Gastroesophageal sphincter (tissue), 4 donors: ENCODE measurements around the gene MT1X. TPM values are rescaled to one million over a fixed set of nuclear protein-coding genes. Genes with fewer than 3 reads are reported as not detected.

Source experiments
- ATAC-seq: fragments of 150-250 bp; one replicate; pipeline ENCODE4 v1.9.1; 2016; ENCODE audit warnings: mild to moderate bottlenecking, moderate library complexity
- H3K27ac ChIP-seq, 4 donors: fragments of 200-600 bp; sonication (generic) in 3 of 4; 1 replicate in 3 of 4; 2 replicates in 1 of 4; pipeline ENCODE4 v1.5.1; 2016 to 2019
- H3K27me3 ChIP-seq: fragments of 200-600 bp; sonication (generic); one replicate; pipeline ENCODE4 v1.5.1; 2019
- H3K36me3 ChIP-seq, 2 donors: fragments of 200-600 bp; sonication (generic); one replicate each; pipeline ENCODE4 v1.5.1; 2019; ENCODE audit warnings: control low read depth in 1 of 2
- H3K4me1 ChIP-seq, 3 donors: fragments of 200-600 bp; sonication (generic); 1 replicate in 2 of 3; 2 replicates in 1 of 3; pipeline ENCODE4 v1.5.1; 2016 to 2019; ENCODE audit warnings: control low read depth in 2 of 3
- H3K4me3 ChIP-seq, 2 donors: fragments of 200-600 bp; sonication (generic); one replicate each; pipeline ENCODE4 v1.5.1; 2019; ENCODE audit warnings: mild to moderate bottlenecking in 1 of 2, moderate library complexity in 1 of 2
- H3K9me3 ChIP-seq, 3 donors: fragments of 200-600 bp; sonication (generic); one replicate each; pipeline ENCODE4 v1.5.1; 2017 to 2019; ENCODE audit warnings: control low read depth in 2 of 3
- CTCF ChIP-seq, 4 experiments: fragments of 200-600 bp in 2 of 4; fragments of 450-650 bp in 2 of 4; sonication (generic) in 1 of 4; IDR thresholded peaks; one replicate each; pipeline ENCODE4 v1.5.1; 2017 to 2019; ENCODE audit warnings: antibody characterized with exemption in 4 of 4, mild to moderate bottlenecking in 2 of 4, moderate library complexity in 2 of 4
- EP300 ChIP-seq: sonication (generic); formaldehyde crosslinking; IDR thresholded peaks from one replicate; pipeline ENCODE4 v1.6.1; 2017; ENCODE audit warnings: antibody characterized with exemption, mild to moderate bottlenecking
- POLR2A ChIP-seq, 2 donors: fragments of 450-650 bp; IDR thresholded peaks; one replicate each; pipeline ENCODE4 v1.6.1; 2017; ENCODE audit warnings: antibody characterized with exemption in 2 of 2, mild to moderate bottlenecking in 2 of 2, moderate library complexity in 1 of 2
- POLR2AphosphoS5 ChIP-seq: sonication (generic); formaldehyde crosslinking; IDR thresholded peaks from one replicate; pipeline ENCODE4 v1.6.1; 2017; ENCODE audit warnings: antibody characterized with exemption
- WGBS, 2 donors: methylation state at CpG; one replicate each; pipeline ENCODE4 v1.1.5; 2018; ENCODE audit warnings: low coverage in 1 of 2; 5-methylcytosine and 5-hydroxymethylcytosine counted together
- total RNA-seq, 4 donors: library from RNA; depleted of rRNA; stranded (reverse); fragments of >200 nt; gene quantifications; one replicate each; pipeline ENCODE4 v1.1.0, GENCODE V29; 2016

MT1X gene
- total RNA-seq, 4 donors from 2014 or later: 265 to 685 (median 330) TPM

- WGBS, 2 donors: 82 to 84% methylated on average over 2 to 3 of the region's 5 CpGs
- H3K36me3 ChIP-seq: no peaks in the 10 kb centered on the region
- H3K9me3 ChIP-seq: no peaks in the 10 kb centered on the region
- no peak overlapping the region for H3K27ac ChIP-seq
- no peak for ATAC-seq
- TF ChIP-seq POLR2A (IDR thresholded peaks at IDR 0.05) (no peak), EP300 (no peak), CTCF (IDR thresholded peaks at IDR 0.05) (no peak), POLR2AphosphoS5 (no peak)
- H3K27me3 ChIP-seq: no peaks in the 10 kb centered on the region
- H3K4me3 ChIP-seq: no peak overlapping the region
- H3K4me1 ChIP-seq: peaks cover 0 to under 1% (median 0%) of the 10 kb centered on the region in 3 donors
Measured at GRCh38 chr16:56722200-56722842, 40.1 kb downstream of the MT1X start.

- H3K4me1 ChIP-seq: peaks cover 0 to 19% (median 6%) of the 10 kb centered on the region in 3 donors
- H3K27me3 ChIP-seq: no peaks in the 10 kb centered on the region
- H3K27ac ChIP-seq: no peak overlapping the region
- TF ChIP-seq CTCF (IDR thresholded peaks at IDR 0.05) (no peak), EP300 (no peak), POLR2AphosphoS5 (no peak), POLR2A (IDR thresholded peaks at IDR 0.05) (no peak)
- H3K9me3 ChIP-seq: no peaks in the 10 kb centered on the region
- WGBS, 2 donors: 93 to 100% methylated on average over 2 of the region's 3 CpGs
- H3K4me3 ChIP-seq: no peak overlapping the region
- ATAC-seq: no peak
- no peaks in the 10 kb centered on the region for H3K36me3 ChIP-seq
Measured at GRCh38 chr16:56724191-56724590, 41.9 kb downstream of the MT1X start.

GRCh38 chr16:56726283-56726682, 44.0 kb downstream of the MT1X start:
- Histone ChIP-seq H3K4me1 (peaks cover 0 to 34% (median 10%) of the 10 kb centered on the region in 3 donors), H3K27ac (no peak overlapping the region), H3K27me3 (no peaks in the 10 kb centered on the region), H3K4me3 (no peak overlapping the region), H3K36me3 (no peaks in the 10 kb centered on the region), H3K9me3 (no peaks in the 10 kb centered on the region)
- TF ChIP-seq CTCF (IDR thresholded peaks at IDR 0.05): no peak
- no peak for TF ChIP-seq POLR2AphosphoS5
- no peak for TF ChIP-seq POLR2A (IDR thresholded peaks at IDR 0.05)
- TF ChIP-seq EP300: no peak
- 75 to 86% methylated on average over 1 to 2 of the region's 2 CpGs for WGBS, 2 donors
- no peak for ATAC-seq

GRCh38 chr16:56726926-56727325, 44.7 kb downstream of the MT1X start:
- Histone ChIP-seq H3K4me1 (peaks cover 0 to 40% (median 10%) of the 10 kb centered on the region in 3 donors), H3K27me3 (no peaks in the 10 kb centered on the region), H3K36me3 (no peaks in the 10 kb centered on the region), H3K4me3 (no peak overlapping the region), H3K9me3 (no peaks in the 10 kb centered on the region), H3K27ac (no peak overlapping the region)
- 87 to 93% methylated on average over 3 to 6 of the region's 6 CpGs for WGBS, 2 donors
- TF ChIP-seq POLR2AphosphoS5: no peak
- TF ChIP-seq EP300: no peak
- no peak for TF ChIP-seq CTCF (IDR thresholded peaks at IDR 0.05)
- no peak for TF ChIP-seq POLR2A (IDR thresholded peaks at IDR 0.05)
- no peak for ATAC-seq

- H3K4me1 ChIP-seq: peaks cover 0 to 43% (median 10%) of the 10 kb centered on the region in 3 donors
- H3K4me3 ChIP-seq: no peak overlapping the region
- no peak for ATAC-seq
- H3K27ac ChIP-seq: no peak overlapping the region
- TF ChIP-seq POLR2A (IDR thresholded peaks at IDR 0.05): no peak
- TF ChIP-seq CTCF (IDR thresholded peaks at IDR 0.05): no peak
- no peak for TF ChIP-seq POLR2AphosphoS5
- no peak for TF ChIP-seq EP300
- 100% methylated on average over 1 of the region's 1 CpG for WGBS, 2 donors
- no peaks in the 10 kb centered on the region for H3K9me3 ChIP-seq
- H3K27me3 ChIP-seq: no peaks in the 10 kb centered on the region
- H3K36me3 ChIP-seq: no peaks in the 10 kb centered on the region
Measured at GRCh38 chr16:56728027-56728426, 45.8 kb downstream of the MT1X start.
